ENCODE results near the gene CUX1. TPM values are rescaled to one million over a fixed set of nuclear protein-coding genes. Genes with fewer than 3 reads are reported as not detected.

The CUX1 gene
- total and polyA plus RNA-seq, 2 of the 13 experiments (the other 11 are each of a cell fraction or from before 2014, with no cell fraction given): 13.7 to 14.9 TPM

- TF ChIP-seq KDM5B (CRISPR knock-in tag; IDR thresholded peaks at IDR 0.05; ENCODE audit: borderline replicate concordance) (0 out of 2 replicates have a peak, but pooled peaks have one; percentile 4), PHF8 (CRISPR knock-in tag; IDR thresholded peaks at IDR 0.05) (0 out of 2 replicates have a peak, but pooled peaks have one; percentile 12), STAG1 (CRISPR knock-in tag; IDR thresholded peaks at IDR 0.05) (peak; percentile 24; the same call in 1 of the 2 replicates), ZNF468 (CRISPR knock-in tag; IDR thresholded peaks at IDR 0.05) (no peak), ATF7 (IDR thresholded peaks at IDR 0.05) (no peak), ATF7 (CRISPR knock-in tag; IDR thresholded peaks at IDR 0.05) (no peak), UBTF (CRISPR knock-in tag; IDR thresholded peaks at IDR 0.05) (peak; percentile 59; the same call in 1 of the 2 replicates), RBFOX2 (IDR thresholded peaks at IDR 0.05; ENCODE audit: low read depth, low read length) (peak; percentile 61; the same call in 1 of the 2 replicates), MBD4 (IDR thresholded peaks at IDR 0.05; ENCODE audit: borderline replicate concordance, low read length) (no peak), KDM2A (CRISPR knock-in tag; IDR thresholded peaks at IDR 0.05; ENCODE audit: borderline replicate concordance, low read depth) (0 out of 2 replicates have a peak, but pooled peaks have one; percentile 16), ZNF569 (CRISPR knock-in tag; IDR thresholded peaks at IDR 0.05; ENCODE audit: borderline replicate concordance) (no peak), ZSCAN20 (CRISPR knock-in tag; IDR thresholded peaks at IDR 0.05; ENCODE audit: borderline replicate concordance) (no peak), HNRNPLL (IDR thresholded peaks at IDR 0.05; ENCODE audit: low read depth, low read length, poor library complexity, severe bottlenecking) (peak; percentile 13), ASH2L (IDR thresholded peaks at IDR 0.05; ENCODE audit: insufficient read length, low read depth, low read length) (no peak), GFI1 (CRISPR knock-in tag; IDR thresholded peaks at IDR 0.05; ENCODE audit: borderline replicate concordance) (no peak), KLF12 (CRISPR knock-in tag; IDR thresholded peaks at IDR 0.05; ENCODE audit: borderline replicate concordance) (no peak), MLLT10 (CRISPR knock-in tag; IDR thresholded peaks at IDR 0.05) (no peak), ZNF503 (CRISPR knock-in tag; IDR thresholded peaks at IDR 0.05) (0 out of 2 replicates have a peak, but pooled peaks have one; percentile 1), REL (CRISPR knock-in tag; conservative IDR thresholded peaks at IDR 0.05) (no peak), HMGXB4 (CRISPR knock-in tag; IDR thresholded peaks at IDR 0.05; ENCODE audit: borderline replicate concordance in 1 of 2, low read depth in 1 of 2) (peak in 1 of 2 experiments; percentile 23; a peak in 2 of 4 replicates)
Measured at GRCh38 chr7:101816595-101817470, 593 bp upstream of the CUX1 start (continued).
